Measurements from ENCODE around the gene LGALS12.

The LGALS12 gene, protein sequence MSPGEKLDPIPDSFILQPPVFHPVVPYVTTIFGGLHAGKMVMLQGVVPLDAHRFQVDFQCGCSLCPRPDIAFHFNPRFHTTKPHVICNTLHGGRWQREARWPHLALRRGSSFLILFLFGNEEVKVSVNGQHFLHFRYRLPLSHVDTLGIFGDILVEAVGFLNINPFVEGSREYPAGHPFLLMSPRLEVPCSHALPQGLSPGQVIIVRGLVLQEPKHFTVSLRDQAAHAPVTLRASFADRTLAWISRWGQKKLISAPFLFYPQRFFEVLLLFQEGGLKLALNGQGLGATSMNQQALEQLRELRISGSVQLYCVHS

DNA sequence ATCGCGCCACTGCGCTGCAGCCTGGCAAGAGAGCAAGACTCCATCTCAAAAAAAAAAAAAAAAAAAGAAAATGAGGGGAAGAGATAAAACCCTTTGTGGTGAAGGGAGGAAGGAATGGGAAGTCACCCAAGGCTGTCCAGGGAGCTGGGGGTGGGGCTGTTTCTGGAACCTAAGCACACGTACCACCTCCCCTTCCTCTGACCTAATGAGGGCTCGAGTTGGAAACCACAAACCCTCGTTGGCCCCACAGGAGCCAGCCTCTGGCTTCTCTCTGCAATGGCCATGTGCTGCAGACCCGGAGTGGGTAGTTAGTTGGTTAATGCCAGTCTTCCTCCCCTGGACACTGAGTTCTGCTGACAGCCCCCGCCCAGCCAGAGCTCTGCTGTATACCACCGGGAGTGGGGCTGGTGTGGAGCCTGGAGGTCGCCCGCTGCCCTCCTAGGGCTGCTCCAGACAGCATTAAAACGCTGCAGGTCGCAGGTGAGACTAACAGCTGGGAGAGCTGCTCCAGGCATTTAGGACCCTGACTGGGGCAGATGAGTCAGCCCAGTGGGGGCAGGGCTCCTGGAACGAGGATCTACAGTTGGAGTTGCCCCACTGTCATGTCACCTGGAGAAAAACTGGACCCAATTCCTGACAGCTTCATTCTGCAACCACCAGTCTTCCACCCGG lies at the start of gene LGALS12:
TSS of gene LGALS12 (plus strand) at position 228 of the 672 bp plus-strand sequence. CDS start at position 603, 375 bp downstream.
- no peak for DNase-seq (ENCODE audit: low spot score)

DNA sequence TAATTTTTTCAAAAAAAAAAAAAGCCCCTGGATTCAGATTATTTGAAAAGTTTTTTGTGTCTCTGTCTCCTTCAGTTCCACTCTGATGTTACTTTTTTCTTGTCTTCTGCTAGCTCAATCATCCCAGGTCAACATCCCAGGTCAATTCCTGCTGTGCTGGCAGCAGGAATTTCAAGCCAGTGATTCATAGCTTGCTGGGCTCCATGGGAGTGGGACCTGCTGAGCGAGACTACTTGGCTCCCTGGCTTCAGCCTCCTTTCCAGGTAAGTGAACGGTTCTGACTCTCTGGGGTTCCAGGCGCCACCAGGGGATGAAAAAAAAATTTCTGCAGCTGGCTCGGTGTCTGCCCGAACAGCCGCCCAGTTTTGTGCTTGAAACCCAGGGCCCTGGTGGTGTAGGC lies 46.3 kb upstream of the LGALS12 start:
- DNase-seq (ENCODE audit: low spot score): no peak

DNA sequence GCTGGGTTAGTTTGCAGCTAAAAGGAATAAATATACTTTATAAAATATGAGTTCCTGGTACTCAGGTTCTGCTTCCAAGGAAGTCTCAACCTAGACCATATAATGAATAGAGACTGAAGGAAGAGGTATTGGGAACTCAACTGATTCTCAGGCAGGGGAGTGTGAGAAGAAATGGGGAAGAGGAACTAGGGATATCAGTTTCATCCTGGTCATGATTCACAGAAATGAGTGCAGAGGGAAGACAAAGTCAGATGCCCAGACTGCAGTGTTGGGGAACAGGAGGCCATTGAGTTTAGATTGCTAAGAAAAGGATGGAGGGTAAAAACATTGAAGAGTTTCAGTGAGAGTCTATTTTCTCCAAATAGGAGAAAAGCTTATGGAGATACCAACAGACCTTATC lies 43.7 kb upstream of the LGALS12 start:
- DNase-seq (ENCODE audit: low spot score): no peak

DNA sequence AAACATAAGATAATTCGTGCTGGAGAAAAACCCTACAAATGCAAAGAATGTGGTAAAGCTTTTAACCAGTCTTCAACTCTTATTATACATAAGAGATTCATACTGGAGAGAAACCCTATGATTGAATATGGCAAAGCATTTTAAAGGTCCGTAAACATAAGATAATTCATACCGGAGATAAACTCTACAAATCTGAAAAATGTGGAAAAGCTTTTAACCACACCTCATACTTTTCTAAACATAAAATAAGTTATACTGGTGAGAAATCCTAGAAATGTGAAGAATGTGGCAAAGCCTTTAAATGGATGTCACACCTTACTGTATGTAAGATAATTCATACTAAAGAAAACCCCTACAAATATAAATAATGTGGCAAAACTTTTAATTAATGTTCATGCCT lies 35.6 kb upstream of the LGALS12 start:
- no peak for DNase-seq (ENCODE audit: low spot score)

DNA sequence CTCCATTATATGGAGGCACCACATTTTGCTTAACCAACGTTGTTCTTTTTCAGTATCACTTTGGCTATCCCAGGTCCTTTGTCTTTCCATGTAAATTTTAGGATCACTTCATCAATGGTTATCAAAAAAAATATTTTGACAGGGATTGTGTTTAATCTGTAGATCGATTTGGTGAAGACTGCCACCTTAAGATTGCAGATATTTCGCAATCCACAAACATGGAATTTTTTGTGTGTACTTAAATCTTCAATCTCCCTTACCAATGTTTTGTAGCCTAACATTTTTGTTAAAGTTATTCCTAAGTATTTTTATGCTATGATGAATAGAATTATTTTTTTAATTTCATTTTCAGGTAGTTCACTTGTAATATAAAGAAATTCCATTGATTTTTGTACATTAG lies 33.5 kb upstream of the LGALS12 start:
- DNase-seq (ENCODE audit: low spot score): no peak

DNA sequence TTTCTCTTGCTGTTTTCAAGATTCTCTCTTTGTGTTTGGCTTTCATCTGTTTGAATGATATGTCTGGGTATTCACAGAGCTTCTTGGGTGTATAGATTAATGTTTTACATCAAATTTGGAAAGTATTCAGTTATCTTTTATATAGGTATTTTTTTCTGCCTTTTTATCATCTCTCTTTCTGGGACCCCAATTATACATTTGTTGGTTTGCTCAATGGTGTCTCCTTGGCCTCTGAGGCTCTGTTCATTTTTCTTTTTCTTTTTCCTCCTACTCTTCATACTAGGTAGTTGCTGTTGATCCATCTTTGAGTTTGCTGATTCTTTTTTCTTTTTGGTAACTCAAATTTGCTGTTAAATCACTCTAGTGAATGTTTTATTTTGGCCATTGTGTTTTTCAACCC lies 29.3 kb upstream of the LGALS12 start:
- no peak for DNase-seq (ENCODE audit: low spot score)

DNA sequence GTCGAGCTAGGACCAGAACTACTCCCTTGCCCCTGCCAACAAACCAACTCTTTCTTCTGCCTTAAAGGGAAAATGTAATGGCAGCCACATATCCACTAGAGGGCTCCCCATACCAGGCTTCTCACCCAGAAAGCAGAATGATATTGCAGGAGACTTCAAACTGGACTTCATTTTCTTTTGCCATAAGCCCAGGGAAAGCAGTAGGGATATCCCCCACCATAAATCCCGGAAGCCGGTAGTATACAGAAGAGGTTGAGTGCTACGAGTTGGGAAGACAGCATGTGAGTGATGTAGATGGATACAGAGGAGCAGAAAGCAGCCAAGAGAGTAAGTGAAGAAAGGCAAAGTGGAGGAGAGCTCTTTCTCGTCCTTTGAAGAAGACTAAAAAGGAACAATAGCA lies 27.0 kb upstream of the LGALS12 start:
- DNase-seq (ENCODE audit: low spot score): peak; percentile 60

DNA sequence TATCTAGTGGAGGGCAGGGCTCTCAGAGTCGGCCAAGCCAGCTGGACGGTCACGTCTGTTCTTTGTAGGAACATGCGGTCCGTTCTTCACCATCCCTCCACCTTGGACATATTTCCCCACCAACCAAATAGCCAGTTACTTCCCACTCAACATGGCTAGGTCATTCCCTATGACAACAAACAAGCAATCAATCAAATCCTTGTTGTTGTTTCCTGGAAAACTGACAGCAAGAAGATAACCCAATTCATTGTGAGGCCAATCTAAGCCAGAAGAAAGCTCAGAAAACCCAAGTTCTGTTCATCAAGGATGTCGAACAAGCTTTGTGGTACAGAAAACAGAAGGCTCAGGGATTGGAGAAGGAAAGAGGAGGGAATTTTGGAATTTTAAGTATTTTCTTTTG lies 25.8 kb upstream of the LGALS12 start:
- no peak for DNase-seq (ENCODE audit: low spot score)

DNA sequence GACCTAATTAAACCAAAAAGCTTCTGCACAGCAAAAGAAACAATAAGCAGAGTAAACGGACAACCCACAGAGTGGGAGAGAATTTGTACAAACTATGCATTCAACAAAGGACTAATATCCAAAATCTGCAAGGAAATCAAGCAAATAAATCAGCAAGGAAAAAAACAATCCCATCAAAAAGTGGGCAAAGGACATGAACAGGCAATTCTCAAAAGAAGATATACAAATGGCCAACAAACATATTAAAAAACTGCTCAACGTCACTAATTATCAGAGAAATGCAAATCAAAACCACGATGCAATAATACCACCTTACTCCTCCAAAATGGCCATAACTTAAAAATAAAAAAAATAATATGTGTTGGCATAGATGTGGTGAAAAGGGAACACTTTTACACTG lies 20.1 kb upstream of the LGALS12 start:
- no peak for DNase-seq (ENCODE audit: low spot score)

DNA sequence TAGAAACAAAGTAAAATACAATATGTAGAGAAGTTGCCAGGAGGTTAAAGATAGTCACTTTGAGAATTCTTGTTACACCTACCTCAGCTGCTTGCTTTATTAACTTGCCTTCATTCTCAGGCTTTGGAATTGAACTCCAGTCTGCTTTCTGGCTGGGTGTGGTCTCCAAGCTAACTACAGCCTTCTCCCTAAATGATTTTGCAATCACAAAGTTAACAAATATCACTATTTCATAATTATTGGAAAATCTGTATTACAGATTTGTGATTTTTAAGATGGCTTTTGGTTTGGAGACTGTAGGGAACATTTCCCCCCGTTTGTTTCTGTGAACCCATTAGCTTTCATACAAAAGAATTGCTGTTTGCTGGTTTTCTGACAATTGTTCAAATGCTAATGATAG lies 17.1 kb upstream of the LGALS12 start:
- DNase-seq (ENCODE audit: low spot score): no peak

DNA sequence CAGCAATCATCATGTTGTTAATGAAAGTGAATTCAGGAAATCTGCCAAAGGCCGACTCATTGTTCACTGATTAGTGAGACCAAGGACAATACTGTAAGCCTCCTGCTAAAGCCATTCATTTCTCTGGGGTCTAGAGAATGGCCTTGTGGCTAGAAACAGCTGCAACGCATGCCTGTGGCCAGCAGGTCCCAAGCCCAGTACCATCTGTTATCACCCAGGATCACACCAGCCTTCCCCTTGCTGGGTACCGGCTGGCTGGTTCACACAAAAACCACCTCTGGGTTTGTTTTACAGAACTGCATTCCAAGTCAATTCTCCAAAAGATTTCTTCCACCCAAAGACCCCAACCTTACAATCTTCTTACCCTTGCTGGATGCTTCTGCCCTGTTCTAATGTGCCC lies 16.0 kb upstream of the LGALS12 start:
- DNase-seq (ENCODE audit: low spot score): no peak

DNA sequence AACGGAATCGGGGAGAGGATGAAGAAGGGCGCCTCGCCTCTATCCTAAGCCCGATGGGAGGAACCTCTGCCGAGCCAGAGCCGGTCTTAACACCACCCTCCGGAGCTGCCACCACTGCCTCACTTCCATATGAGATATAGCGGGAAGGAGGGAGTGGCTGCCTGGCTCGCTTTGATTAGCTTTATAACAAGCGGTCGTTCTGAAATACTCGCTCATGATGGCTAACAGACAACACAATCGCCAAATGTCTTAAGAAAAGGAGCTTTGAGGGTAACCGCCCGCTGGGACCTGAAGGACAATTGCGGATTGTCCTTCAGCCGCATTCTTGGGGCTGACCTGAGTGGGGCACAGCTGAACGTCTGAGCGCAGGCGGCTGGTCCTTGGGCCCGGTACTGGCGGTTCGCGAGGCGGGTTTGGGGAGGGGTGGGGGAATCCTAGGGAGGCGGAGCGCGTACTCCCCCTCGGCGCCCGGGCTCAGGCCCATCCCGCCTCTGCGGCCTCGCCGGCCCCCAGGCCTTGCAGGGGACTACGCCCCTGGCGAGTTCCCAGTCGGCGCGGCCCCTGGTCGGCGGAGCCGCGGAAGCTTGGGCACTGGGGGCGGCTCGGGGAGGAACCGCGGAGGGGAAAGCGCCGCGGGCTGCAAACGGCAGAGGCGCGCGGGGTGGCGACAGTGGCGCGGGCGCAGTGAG lies 15.2 kb upstream of the LGALS12 start, which contains the start of gene PLAAT5:
TSS of gene PLAAT5 (minus strand) at position 617 of the 689 bp plus-strand sequence. CDS start at position 484, 133 bp downstream.
- DNase-seq (ENCODE audit: low spot score): no peak

DNA sequence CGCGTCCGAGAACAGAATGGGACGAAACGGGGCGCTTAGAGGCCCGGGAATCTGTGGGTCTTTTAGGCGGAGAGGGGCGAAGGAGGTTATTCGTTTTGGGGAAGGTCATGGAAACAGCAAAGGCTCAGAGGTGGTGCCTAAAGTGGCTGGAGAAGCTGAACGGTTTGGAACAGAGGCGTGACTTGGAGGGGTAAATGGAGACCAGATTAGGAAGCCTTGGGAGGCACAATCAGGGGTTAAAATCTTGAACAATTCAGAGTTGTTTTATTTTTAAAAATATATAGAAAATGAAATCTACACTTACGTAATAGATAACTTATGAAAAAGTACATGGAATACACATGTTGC lies 14.7 kb upstream of the LGALS12 start:
- no peak for DNase-seq (ENCODE audit: low spot score)

DNA sequence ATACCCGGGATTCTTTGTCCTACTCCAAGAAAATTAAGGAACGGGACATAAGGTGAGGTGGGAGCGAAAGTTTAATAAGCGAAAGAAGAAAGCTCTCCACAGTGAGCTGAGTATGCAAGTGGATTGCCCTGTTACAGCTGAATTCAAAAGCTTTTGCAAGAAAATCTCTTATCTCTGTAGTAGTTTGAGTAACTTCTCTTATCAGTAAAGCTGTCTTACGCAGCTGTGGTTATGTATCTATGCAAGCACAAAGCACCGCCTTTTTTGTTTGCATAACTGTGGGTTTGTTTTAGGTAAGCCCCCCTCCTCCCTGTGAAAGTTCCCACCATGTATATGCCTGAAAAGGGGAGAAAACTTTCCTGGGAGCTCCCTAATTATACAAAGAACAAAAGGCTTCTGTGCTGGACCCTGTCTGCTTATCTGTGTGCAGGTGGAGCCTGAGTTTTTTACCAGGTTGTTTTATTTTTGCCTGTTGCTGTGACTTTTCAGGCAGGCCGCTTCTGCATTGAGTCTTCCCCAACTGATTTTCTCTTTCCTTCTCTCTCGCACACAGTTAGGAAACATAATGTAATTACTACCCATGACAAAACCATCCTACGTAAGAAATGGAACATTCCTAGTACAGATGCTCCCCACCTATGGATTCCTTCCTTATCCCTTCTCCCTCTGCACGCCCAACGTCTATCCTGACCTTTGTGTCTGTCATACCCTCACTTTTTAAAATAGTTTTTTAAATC lies 14.1 kb upstream of the LGALS12 start:
- DNase-seq (ENCODE audit: low spot score): no peak

DNA sequence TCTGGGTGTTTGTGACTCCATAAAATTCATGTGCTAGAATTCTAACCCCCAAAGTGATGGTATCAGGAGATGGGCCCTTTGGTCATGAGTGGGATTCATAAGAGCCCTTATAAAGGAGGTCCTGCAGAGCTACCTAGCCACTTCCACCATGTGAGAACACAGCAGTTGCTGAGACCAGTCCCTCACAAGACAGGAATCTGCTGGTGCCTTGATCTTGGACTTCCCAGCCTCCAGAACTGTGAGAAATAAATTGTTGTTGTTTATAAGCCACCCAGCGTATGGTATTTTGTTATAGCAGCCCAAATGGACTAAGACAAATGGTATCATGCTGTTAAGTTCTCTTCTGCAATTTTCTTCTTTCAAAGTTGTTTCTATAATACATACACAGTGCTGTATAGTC lies 13.4 kb upstream of the LGALS12 start:
- DNase-seq (ENCODE audit: low spot score): no peak

DNA sequence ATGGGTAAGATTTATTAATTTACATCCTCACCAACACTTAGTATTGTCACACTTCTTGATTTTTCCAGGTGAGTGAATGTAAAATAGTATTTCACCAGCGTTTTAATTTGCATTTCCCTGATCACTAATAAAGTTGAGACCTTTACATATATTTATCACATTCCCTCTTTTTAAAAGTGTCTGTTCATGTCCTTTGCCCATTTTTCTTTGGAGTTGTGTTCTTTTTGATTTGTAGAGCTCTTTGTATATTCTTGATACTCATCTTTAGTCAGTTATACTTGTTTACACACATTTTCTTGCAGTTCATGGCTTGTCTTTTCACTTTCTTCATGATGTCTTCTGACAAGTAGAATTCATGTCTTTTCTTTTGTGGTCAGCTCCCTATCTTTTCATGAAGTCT lies 12.8 kb upstream of the LGALS12 start:
- no peak for DNase-seq (ENCODE audit: low spot score)

DNA sequence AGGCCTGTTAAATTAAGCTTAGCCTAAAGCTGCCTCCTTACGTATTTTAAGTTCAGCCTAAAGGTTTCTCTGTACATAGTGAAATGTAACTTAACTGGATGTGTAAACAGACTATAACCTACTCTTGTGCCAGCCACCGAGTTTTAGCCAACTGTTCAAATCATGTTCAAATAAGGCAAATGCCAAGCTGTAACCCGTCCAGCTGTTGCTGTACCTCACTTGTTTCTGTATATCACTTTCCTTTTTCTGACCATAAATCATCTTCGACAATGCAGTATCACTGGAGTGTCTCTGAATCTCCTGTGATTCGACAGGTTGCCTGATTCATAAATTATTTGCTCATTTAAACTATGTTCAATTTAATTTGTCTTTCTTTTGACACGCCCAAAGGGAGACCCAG lies 10.9 kb upstream of the LGALS12 start:
- DNase-seq (ENCODE audit: low spot score): no peak

DNA sequence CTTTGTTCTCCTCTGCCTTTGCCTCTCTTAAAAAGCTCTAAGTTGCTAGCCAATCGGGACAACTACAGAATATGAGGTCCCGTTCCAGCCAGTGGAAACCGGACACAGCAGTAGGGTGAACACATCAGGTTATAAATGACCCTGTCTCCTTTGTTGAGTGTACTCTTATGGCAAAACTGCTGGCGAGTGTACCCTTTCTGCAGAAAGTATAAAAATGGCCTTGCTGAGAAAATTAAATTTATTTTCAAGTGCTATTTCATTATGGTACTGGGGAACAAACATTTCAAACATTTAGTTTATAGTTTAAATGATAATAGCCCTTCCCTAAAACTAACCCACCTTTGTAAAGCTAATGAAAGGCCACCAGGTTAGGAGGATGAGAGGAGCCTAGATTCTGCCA lies 6.0 kb upstream of the LGALS12 start:
- DNase-seq (ENCODE audit: low spot score): no peak

DNA sequence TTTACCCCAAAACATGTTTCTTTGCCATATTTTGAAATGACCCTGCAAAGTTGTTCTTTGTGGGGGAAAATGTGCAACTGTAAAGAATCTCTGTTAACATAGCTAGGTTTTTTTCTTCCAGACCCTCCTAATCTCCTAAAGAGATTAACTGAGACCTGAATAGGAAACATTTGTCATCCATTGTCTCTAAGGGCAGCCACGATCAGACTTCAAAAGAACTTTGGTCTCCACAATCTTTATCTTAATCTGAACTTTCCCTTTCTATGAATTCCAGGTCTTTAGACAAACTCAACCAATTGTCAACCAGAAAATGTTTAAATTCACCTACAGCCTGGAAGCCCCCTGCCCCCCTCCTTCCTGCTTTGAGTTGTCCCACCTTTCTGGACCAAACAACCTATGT lies 4.6 kb upstream of the LGALS12 start:
- no peak for DNase-seq (ENCODE audit: low spot score)

DNA sequence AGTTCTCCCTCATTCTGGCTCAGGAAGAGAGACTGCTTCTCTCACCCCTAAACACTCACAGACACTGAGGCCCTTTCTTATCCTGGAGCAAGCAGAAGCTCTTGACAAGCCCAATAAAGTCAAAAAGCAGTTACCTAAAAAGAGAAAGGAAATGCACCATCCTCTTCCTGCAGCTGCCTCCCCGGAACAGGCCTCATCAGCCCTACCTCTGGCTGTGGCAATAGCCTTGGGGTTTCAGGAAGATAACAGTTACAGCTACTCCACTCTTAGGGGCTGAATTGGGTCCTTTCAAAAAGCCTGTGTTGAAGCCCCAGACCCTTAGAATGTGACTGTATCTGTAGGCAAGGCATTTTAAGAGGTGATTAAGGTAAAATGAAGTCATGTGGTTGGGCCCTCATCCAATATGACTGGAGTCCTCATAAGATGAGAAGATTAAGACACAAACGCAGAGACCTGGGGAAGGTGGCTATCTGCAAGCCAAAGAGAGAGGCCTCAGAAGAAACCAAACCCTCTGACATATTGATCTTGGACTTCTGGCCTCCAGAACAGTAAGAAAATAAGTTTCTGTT lies 3.5 kb upstream of the LGALS12 start:
- no peak for DNase-seq (ENCODE audit: low spot score)

DNA sequence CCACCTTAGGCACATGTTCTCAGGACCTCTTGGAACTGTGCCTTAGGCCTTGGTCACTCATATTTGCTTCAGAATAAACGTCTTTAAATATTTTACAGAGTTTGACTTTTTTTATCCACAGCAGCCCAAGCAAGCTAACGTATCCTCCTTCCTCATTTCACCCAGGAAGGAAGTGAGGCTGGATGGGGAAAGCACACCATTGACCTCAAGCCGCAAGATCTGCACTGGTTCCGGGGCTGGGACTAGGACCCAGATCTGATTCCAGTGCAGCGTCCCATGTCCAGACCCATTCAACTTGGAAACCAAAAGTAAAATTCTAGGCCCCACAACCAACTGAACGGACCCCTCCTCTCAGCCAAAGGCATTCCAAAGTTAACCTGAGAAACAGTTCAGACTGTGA lies 2.4 kb upstream of the LGALS12 start:
- no peak for DNase-seq (ENCODE audit: low spot score)

DNA sequence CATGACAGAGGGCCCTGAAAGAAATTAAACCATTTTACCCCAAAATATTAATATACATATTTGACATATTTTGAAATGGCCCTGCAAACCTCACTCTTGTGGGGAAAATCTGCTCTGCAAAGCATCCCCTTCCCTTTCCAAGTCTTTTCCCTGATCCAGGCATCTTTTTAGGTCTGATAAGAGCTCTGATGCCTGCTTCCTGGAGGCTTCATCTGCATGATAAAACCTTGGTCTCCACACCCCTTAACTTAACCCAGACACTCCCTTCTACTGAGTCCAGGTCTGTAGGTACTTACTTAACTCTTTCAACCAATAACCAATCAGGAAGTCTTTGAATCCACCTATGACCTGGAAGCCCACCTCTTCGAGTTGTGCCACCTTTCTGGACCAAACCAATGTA lies 1.8 kb upstream of the LGALS12 start:
- DNase-seq (ENCODE audit: low spot score): no peak
